ENCODE measurements around the gene MMGT1.

DNA sequence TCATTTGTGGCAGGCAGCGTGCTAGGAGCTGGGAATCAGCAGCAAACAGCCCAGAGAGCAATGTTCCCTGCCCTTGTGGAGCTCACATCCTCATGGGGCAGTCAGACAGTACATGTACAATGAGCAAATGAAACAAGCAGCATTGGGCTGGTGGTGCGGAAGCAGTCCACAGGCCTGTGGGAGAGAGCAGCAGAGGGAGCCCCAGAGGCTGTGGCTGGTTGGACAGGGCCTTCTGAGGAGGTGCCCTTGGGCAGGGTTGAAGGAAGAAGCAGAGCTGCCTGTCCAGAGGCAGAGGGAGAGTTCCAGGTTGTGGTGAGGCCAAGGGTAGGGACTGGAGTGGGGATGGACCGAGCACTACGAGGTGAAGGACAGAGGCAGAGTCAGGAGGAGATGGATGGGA lies 22.5 kb downstream of the MMGT1 start:
- TF ChIP-seq, protein P1, sequence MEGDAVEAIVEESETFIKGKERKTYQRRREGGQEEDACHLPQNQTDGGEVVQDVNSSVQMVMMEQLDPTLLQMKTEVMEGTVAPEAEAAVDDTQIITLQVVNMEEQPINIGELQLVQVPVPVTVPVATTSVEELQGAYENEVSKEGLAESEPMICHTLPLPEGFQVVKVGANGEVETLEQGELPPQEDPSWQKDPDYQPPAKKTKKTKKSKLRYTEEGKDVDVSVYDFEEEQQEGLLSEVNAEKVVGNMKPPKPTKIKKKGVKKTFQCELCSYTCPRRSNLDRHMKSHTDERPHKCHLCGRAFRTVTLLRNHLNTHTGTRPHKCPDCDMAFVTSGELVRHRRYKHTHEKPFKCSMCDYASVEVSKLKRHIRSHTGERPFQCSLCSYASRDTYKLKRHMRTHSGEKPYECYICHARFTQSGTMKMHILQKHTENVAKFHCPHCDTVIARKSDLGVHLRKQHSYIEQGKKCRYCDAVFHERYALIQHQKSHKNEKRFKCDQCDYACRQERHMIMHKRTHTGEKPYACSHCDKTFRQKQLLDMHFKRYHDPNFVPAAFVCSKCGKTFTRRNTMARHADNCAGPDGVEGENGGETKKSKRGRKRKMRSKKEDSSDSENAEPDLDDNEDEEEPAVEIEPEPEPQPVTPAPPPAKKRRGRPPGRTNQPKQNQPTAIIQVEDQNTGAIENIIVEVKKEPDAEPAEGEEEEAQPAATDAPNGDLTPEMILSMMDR (conservative IDR thresholded peaks at IDR 0.05) = no peak
- TF ChIP-seq EZH2 (IDR thresholded peaks at IDR 0.05; ENCODE audit: low read depth) = no peak
